Lung (tissue), 12 donors: ENCODE results near the gene MRPL9. TPM values are rescaled to one million over a fixed set of nuclear protein-coding genes. Genes with fewer than 3 reads are reported as not detected.
A peak's percentile ranks its signal among the peaks of the same experiment; 100 is the strongest.

Experiments
- ATAC-seq: fragments of 200-7000 bp; cut with Tn5 transposase; one replicate; pipeline ENCODE4 v1.9.1; 2020; ENCODE audit warnings: moderate number of reproducible peaks; ENCODE audit not compliant: insufficient read depth, low FRiP score
- DNase-seq, 3 donors: peaks; one replicate each; pipeline ENCODE4 v3.0.0-alpha.2; 2013 to 2017
- H3K27ac ChIP-seq, 2 donors: one replicate each; pipeline ENCODE4 v1.5.1; 2013; ENCODE audit warnings: mild to moderate bottlenecking in 2 of 2, moderate library complexity in 2 of 2, control low read depth in 1 of 2, inconsistent platforms in 1 of 2, low read depth in 1 of 2, low read length in 1 of 2
- H3K27me3 ChIP-seq, 3 donors: one replicate each; pipeline ENCODE4 v1.5.1; 2013; ENCODE audit warnings: low read length in 2 of 3; ENCODE audit not compliant: control insufficient read depth in 3 of 3, insufficient read depth in 3 of 3
- H3K36me3 ChIP-seq, 4 donors: one replicate each; pipeline ENCODE4 v1.5.1; 2013; ENCODE audit warnings: low read length in 4 of 4, mild to moderate bottlenecking in 1 of 4, moderate library complexity in 1 of 4; ENCODE audit not compliant: control insufficient read depth in 4 of 4, insufficient read depth in 4 of 4
- H3K4me1 ChIP-seq, 5 donors: one replicate each; pipeline ENCODE4 v1.5.1; 2013; ENCODE audit warnings: low read length in 5 of 5, mild to moderate bottlenecking in 2 of 5, moderate library complexity in 1 of 5; ENCODE audit not compliant: control insufficient read depth in 5 of 5, insufficient read depth in 5 of 5
- H3K4me3 ChIP-seq: one replicate; pipeline ENCODE4 v1.5.1; 2013; ENCODE audit warnings: mild to moderate bottlenecking, control low read depth, moderate library complexity
- H3K9ac ChIP-seq, 2 donors: one replicate each; pipeline ENCODE4 v1.5.1; 2013; ENCODE audit warnings: low read length in 2 of 2, control low read depth in 1 of 2; ENCODE audit not compliant: insufficient read depth in 1 of 2
- H3K9me3 ChIP-seq, 4 donors: one replicate each; pipeline ENCODE4 v1.5.1; 2013; ENCODE audit warnings: low read length in 3 of 4, mild to moderate bottlenecking in 1 of 4, moderate library complexity in 1 of 4; ENCODE audit not compliant: control insufficient read depth in 4 of 4, insufficient read depth in 3 of 4
- CTCF ChIP-seq: IDR thresholded peaks from 2 replicates; pipeline ENCODE4 v1.5.1; 2012; ENCODE audit warnings: mild to moderate bottlenecking; ENCODE audit errors: control extremely low read depth, extremely low read depth
- WGBS, 2 donors: extraction: QIAGEN DNeasy Blood & Tissue Kit; methylation state at CpG; one replicate each; pipeline ENCODE4 v1.1.7; 2013; 5-methylcytosine and 5-hydroxymethylcytosine counted together
- polyA plus RNA-seq, 2 donors: library from polyadenylated mRNA; stranded (reverse); fragments of 200-250 nt; gene quantifications; one replicate each; pipeline ENCODE4 v1.2.1, GENCODE V29; 2013
- total RNA-seq, 2 donors: library from RNA; depleted of rRNA in 1 of 2; stranded (reverse); fragments of >200 nt in 1 of 2; gene quantifications; one replicate each; pipeline ENCODE4 v1.2.1, GENCODE V29; 2014 to 2021
- donor health status: control.
- donor health status: control.
- donor health status: Bipolar disorder and iron deficiency.
- donor health status: healthy.
- donor health status: DM: yes; HTN: yes; CAD: no.

MRPL9 gene
- total and polyA plus RNA-seq, 4 donors = 51.0 to 68.1 (median 55.6) TPM

GRCh38 chr1:151763990-151764389 lies 694 bp upstream of the MRPL9 start:
- H3K27ac ChIP-seq = peak overlapping the region; percentile 92 to 98
- 55 to 57% methylated on average over 10 of the region's 10 CpGs for WGBS, 2 donors
- H3K27me3 ChIP-seq = no peaks in the 10 kb centered on the region
- peak overlapping the region; percentile 83 for H3K4me3 ChIP-seq
- H3K9ac ChIP-seq = peak overlapping the region; percentile 72 to 90
- no peak for ATAC-seq
- no peaks in the 10 kb centered on the region for H3K9me3 ChIP-seq
- peaks cover 10 to 26% (median 12%) of the 10 kb centered on the region in 4 donors for H3K36me3 ChIP-seq
- no peak for DNase-seq
- peaks cover 2 to 15% (median 7%) of the 10 kb centered on the region in 5 donors for H3K4me1 ChIP-seq
- no peak for TF ChIP-seq CTCF

- Histone ChIP-seq H3K4me1 (peaks cover 2 to 15% (median 7%) of the 10 kb centered on the region in 5 donors), H3K36me3 (peaks cover 10 to 37% (median 15%) of the 10 kb centered on the region in 4 donors), H3K9me3 (no peaks in the 10 kb centered on the region), H3K27me3 (no peaks in the 10 kb centered on the region), H3K9ac (no peak overlapping the region), H3K27ac (no peak overlapping the region), H3K4me3 (no peak overlapping the region)
- WGBS, 2 donors = 80 to 95% methylated on average over 7 of the region's 7 CpGs
- DNase-seq (no peak), ATAC-seq (no peak)
- no peak for TF ChIP-seq CTCF
Measured at GRCh38 chr1:151760597-151761385, 2.5 kb downstream of the MRPL9 start.

- no peak overlapping the region for H3K9ac ChIP-seq
- no peak for TF ChIP-seq CTCF
- peaks cover 2 to 15% (median 5%) of the 10 kb centered on the region in 5 donors for H3K4me1 ChIP-seq
- H3K27me3 ChIP-seq = no peaks in the 10 kb centered on the region
- peaks cover 10 to 37% (median 17%) of the 10 kb centered on the region in 4 donors for H3K36me3 ChIP-seq
- ATAC-seq (no peak), DNase-seq (no peak)
- H3K27ac ChIP-seq = no peak overlapping the region
- H3K9me3 ChIP-seq = no peaks in the 10 kb centered on the region
- no peak overlapping the region for H3K4me3 ChIP-seq
Measured at GRCh38 chr1:151759241-151759640, 4.1 kb downstream of the MRPL9 start.
